Transverse colon (tissue), 4 donors: ENCODE results near the gene PIEZO2. TPM values are rescaled to one million over a fixed set of nuclear protein-coding genes. Genes with fewer than 3 reads are reported as not detected.

Experiments used
- DNase-seq: peaks from one replicate; pipeline ENCODE4 v3.0.0-alpha.2; 2019
- H3K27ac ChIP-seq, 4 donors: fragments of 200-600 bp; sonication (generic); 2 replicates each; pipeline ENCODE4 v1.5.1; 2016 to 2018; ENCODE audit warnings: inconsistent platforms in 4 of 4
- H3K27me3 ChIP-seq: fragments of 200-600 bp; sonication (generic); 2 replicates; pipeline ENCODE4 v1.5.1; 2017; ENCODE audit warnings: inconsistent platforms
- H3K36me3 ChIP-seq, 4 donors: fragments of 200-600 bp; sonication (generic); 2 replicates each; pipeline ENCODE4 v1.5.1; 2017 to 2019; ENCODE audit warnings: inconsistent platforms in 4 of 4
- H3K4me1 ChIP-seq, 4 donors: fragments of 200-600 bp; sonication (generic); 2 replicates each; pipeline ENCODE4 v1.5.1; 2017 to 2020; ENCODE audit warnings: inconsistent platforms in 4 of 4
- H3K4me3 ChIP-seq, 4 donors: fragments of 200-600 bp; sonication (generic); 1 replicate in 1 of 4; 2 replicates in 3 of 4; pipeline versions ENCODE4 v1.5.1 to v1.6.1; 2017 to 2019; ENCODE audit warnings: inconsistent platforms in 4 of 4
- H3K9me3 ChIP-seq, 2 donors: fragments of 200-600 bp; sonication (generic); 2 replicates each; pipeline ENCODE4 v1.5.1; 2017 to 2019; ENCODE audit warnings: inconsistent platforms in 2 of 2
- EP300 ChIP-seq: sonication (generic); formaldehyde crosslinking; IDR thresholded peaks from one replicate; pipeline ENCODE4 v1.6.1; 2017; ENCODE audit warnings: antibody characterized with exemption, low read depth
- POLR2A ChIP-seq: fragments of 450-650 bp; IDR thresholded peaks from one replicate; pipeline ENCODE4 v1.6.1; 2016; ENCODE audit warnings: antibody characterized with exemption, mild to moderate bottlenecking, moderate library complexity
- POLR2AphosphoS5 ChIP-seq, 3 donors: sonication (generic); formaldehyde crosslinking; IDR thresholded peaks; one replicate each; pipeline ENCODE4 v1.6.1; 2016; ENCODE audit warnings: antibody characterized with exemption in 3 of 3
- WGBS, 2 donors: methylation state at CpG; one replicate each; pipeline ENCODE4 v1.1.5; 2018; ENCODE audit warnings: low coverage in 1 of 2; 5-methylcytosine and 5-hydroxymethylcytosine counted together
- in situ Hi-C, 4 donors: fragments of 200-750 bp; cut with MboI; loops; one replicate each; pipeline versions ENCODE4 v1.15.0 to v1.15.1; 2017; ENCODE audit warnings: low sequenced_read_pairs in 3 of 4, low pct_ligation_motif_present in 1 of 4, low pct_unique_long_range_greater_than_20kb in 1 of 4
- intact Hi-C: fragments of 100-400 bp; cut with DNase I; formaldehyde crosslinking; loops from one replicate; pipeline ENCODE4 v1.15.1; 2023; ENCODE audit warnings: low total_unique reads
- total RNA-seq, 4 donors: library from RNA; depleted of rRNA; stranded (reverse); fragments of >200 nt; gene quantifications; one replicate each; pipeline ENCODE4 v1.1.0, GENCODE V29; 2016
- TF ChIP-seq, protein P1 (sequence below), 5 experiments: fragments of 200-600 bp in 3 of 5; fragments of 450-650 bp in 2 of 5; sonication (generic) in 3 of 5; IDR thresholded peaks; 1 replicate in 2 of 5; 2 replicates in 3 of 5; pipeline ENCODE4 v1.5.1; 2016 to 2017; ENCODE audit warnings: antibody characterized with exemption in 5 of 5, inconsistent platforms in 3 of 5, mild to moderate bottlenecking in 2 of 5, moderate library complexity in 1 of 5

Gene PIEZO2
- total RNA-seq, 4 donors from 2014 or later = 2.9 to 7.5 (median 4.5) TPM

DNA sequence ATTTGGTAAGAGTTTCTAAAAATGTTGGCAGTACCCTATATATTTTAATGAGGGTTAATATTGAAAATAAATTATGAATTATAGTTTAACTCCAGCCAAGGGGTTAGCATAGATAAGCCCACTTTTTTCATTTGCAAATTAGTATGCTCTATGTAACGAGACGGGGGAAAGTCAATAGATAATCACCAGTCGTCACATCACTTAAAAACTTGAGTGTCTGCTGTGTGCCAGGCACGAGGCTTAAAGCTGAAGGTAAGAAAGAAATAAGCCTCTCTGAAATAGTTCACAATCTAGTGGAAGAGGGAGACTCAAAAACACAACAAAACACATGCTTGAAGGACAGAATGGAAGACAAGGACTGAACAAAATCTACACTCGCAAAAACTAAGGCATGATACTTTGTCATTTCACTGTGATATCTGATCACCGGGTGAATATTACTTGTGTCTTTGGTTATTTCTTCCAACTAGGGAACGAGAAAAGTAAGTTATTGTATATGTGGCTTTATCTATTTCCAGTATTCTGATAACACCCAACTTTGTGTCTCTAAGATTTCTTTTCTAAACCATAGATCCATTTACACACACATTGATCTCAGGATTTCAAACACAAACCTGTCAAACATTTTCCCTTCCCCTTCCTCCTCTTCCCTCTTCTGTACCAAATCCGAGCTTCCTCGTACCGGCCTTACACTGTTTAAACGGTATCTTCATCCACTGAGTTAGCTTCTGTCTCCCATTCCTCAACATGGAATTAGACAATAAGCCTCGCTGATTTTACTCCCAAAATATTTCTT, 199.1 kb downstream of the PIEZO2 start:
- no peak overlapping the region for H3K4me3 ChIP-seq
- WGBS, 2 donors = 81 to 85% methylated on average over 12 of the region's 12 CpGs
- no peak for DNase-seq
- TF ChIP-seq EP300 (no peak), POLR2AphosphoS5 (IDR thresholded peaks at IDR 0.05) (no peak), POLR2A (no peak)
- TF ChIP-seq, protein P1, sequence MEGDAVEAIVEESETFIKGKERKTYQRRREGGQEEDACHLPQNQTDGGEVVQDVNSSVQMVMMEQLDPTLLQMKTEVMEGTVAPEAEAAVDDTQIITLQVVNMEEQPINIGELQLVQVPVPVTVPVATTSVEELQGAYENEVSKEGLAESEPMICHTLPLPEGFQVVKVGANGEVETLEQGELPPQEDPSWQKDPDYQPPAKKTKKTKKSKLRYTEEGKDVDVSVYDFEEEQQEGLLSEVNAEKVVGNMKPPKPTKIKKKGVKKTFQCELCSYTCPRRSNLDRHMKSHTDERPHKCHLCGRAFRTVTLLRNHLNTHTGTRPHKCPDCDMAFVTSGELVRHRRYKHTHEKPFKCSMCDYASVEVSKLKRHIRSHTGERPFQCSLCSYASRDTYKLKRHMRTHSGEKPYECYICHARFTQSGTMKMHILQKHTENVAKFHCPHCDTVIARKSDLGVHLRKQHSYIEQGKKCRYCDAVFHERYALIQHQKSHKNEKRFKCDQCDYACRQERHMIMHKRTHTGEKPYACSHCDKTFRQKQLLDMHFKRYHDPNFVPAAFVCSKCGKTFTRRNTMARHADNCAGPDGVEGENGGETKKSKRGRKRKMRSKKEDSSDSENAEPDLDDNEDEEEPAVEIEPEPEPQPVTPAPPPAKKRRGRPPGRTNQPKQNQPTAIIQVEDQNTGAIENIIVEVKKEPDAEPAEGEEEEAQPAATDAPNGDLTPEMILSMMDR (IDR thresholded peaks at IDR 0.05) = no peak
- in situ Hi-C loops = no loop called here
- no peaks in the 10 kb centered on the region for H3K36me3 ChIP-seq
- intact Hi-C loops = no loop called here
- peaks cover 13 to 14% of the 10 kb centered on the region in 2 donors for H3K9me3 ChIP-seq
- H3K27me3 ChIP-seq = no peaks in the 10 kb centered on the region
- no peaks in the 10 kb centered on the region for H3K4me1 ChIP-seq
- no peak overlapping the region for H3K27ac ChIP-seq

DNA sequence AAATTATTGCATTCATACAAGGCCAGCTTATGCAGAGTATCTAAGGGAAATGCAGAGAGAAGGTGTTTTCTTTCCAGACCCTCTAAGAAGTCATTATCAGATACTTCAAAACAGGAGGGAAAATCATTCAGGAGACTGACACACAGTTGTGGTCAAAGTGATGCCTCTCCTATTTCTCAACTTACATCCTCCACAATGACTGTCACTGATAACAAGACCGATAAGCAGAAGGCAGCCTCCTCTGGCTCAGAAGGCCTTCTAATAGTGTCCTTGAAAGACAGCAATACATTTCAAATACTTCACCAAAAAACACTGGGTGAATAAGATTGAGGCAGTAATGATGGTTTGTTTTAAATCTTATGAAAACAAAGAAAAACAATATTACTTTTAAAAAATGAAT, 199.7 kb downstream of the PIEZO2 start:
- Histone ChIP-seq H3K4me3 (no peak overlapping the region), H3K4me1 (no peaks in the 10 kb centered on the region), H3K36me3 (no peaks in the 10 kb centered on the region), H3K27me3 (no peaks in the 10 kb centered on the region), H3K9me3 (peaks cover 16 to 19% of the 10 kb centered on the region in 2 donors), H3K27ac (no peak overlapping the region)
- TF ChIP-seq POLR2A (no peak), EP300 (no peak), POLR2AphosphoS5 (IDR thresholded peaks at IDR 0.05) (no peak)
- TF ChIP-seq, protein P1 (IDR thresholded peaks at IDR 0.05) = no peak
- DNase-seq = no peak
- in situ Hi-C loops (no loop called here), intact Hi-C loops (no loop called here)
- 50 to 73% methylated on average over 1 of the region's 1 CpG for WGBS, 2 donors

DNA sequence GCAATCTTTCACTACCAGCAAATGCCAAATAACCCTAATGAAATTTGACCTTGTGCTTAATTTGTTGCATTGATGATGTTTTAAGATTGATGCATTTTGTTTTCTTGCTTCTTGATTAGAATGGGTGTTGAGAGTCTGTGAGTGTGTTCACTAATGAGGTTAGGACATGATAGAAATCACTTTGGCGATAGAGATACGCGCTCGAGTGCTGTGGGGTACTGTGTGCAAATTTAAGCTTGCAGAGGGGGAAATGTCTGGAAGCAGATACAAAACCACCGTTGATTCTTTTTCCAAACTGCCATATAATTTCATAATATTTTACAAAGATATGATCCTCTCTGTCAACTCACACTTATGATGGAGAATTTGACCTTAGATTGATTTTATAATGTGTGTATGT, 200.9 kb downstream of the PIEZO2 start:
- in situ Hi-C loops = no loop called here
- Histone ChIP-seq H3K4me3 (no peak overlapping the region), H3K9me3 (peaks cover 16 to 21% of the 10 kb centered on the region in 2 donors), H3K4me1 (no peaks in the 10 kb centered on the region), H3K27ac (no peak overlapping the region), H3K27me3 (no peaks in the 10 kb centered on the region), H3K36me3 (no peaks in the 10 kb centered on the region)
- 96% methylated on average over 5 of the region's 5 CpGs for WGBS, 2 donors
- DNase-seq = no peak
- intact Hi-C loops = no loop called here
- TF ChIP-seq POLR2A = no peak
- no peak for TF ChIP-seq POLR2AphosphoS5 (IDR thresholded peaks at IDR 0.05)
- TF ChIP-seq, protein P1 (IDR thresholded peaks at IDR 0.05) = no peak
- no peak for TF ChIP-seq EP300

DNA sequence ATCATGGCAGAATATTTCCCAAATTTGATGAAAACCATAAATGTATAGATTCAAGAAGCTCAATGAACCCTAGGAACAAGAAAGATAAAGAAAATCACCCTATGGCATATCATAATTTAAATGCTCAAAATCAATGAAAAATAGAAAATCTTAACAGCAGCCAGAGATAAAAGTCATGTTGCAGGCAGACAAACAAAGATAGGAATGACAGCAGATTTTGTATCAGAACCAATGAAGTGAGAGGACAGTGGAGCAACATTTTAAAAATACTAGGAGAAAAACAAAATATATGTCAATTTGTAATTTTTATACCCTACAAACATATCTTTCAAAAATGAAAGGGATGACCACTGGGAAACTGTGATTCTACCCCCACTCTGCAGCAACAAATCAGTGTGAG, 203.3 kb downstream of the PIEZO2 start:
- Histone ChIP-seq H3K27me3 (no peaks in the 10 kb centered on the region), H3K4me1 (no peaks in the 10 kb centered on the region), H3K36me3 (no peaks in the 10 kb centered on the region), H3K27ac (no peak overlapping the region), H3K4me3 (no peak overlapping the region), H3K9me3 (peaks cover 16 to 21% of the 10 kb centered on the region in 2 donors)
- in situ Hi-C loops (no loop called here), intact Hi-C loops (no loop called here)
- TF ChIP-seq, protein P1 (IDR thresholded peaks at IDR 0.05) = no peak
- TF ChIP-seq EP300 (no peak), POLR2A (no peak), POLR2AphosphoS5 (IDR thresholded peaks at IDR 0.05) (no peak)
- no peak for DNase-seq
